ENCODE measurements around the gene RNASE3.
"Not testable (repeated sequence)": the region's sequence is repeated elsewhere in the genome, so short reads cannot be mapped to it uniquely, and the experiment has no call there.

Gene RNASE3

DNA sequence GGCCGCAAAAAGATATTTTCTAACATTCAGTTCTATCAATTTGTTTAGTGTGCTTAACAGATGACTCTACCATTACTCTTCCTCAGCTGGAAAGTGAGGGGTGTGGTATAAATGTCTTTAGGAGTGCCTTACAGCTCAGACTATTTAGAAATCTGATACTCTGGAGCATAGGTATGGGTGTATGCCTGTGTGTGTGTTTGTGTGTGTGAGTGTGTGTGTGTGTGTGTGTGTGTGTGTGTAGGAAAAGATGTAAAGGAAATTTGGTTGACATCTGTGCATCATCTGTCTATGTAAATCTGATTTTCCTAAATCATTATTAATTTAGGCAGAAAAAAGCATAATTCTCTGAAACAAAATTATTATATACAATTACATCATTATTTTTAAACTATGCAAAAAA is 16.0 kb downstream of the RNASE3 start:
- H3K9me3 ChIP-seq (ENCODE audit: control insufficient read depth in 5 of 5, low read length in 5 of 5): peaks cover 0 to 4% (median 0%) of the 10 kb centered on the region in 5 donors
- H3K27ac ChIP-seq (ENCODE audit: low read depth, low read length): no peak overlapping the region
- H3K27me3 ChIP-seq (ENCODE audit: control insufficient read depth in 5 of 5, insufficient read depth in 4 of 5, low read length in 5 of 5): no peaks in the 10 kb centered on the region
- no peak overlapping the region for H3K4me3 ChIP-seq (ENCODE audit: low read depth in 1 of 5, low read length in 5 of 5)
- H3K9ac ChIP-seq (ENCODE audit: low read length in 5 of 5): no peak overlapping the region
- no peaks in the 10 kb centered on the region for H3K4me1 ChIP-seq (ENCODE audit: control insufficient read depth in 5 of 5, insufficient read depth in 5 of 5, low read length in 5 of 5)
- H3K36me3 ChIP-seq (ENCODE audit: control insufficient read depth in 5 of 5, insufficient read depth in 5 of 5, low read length in 5 of 5): no peaks in the 10 kb centered on the region

DNA sequence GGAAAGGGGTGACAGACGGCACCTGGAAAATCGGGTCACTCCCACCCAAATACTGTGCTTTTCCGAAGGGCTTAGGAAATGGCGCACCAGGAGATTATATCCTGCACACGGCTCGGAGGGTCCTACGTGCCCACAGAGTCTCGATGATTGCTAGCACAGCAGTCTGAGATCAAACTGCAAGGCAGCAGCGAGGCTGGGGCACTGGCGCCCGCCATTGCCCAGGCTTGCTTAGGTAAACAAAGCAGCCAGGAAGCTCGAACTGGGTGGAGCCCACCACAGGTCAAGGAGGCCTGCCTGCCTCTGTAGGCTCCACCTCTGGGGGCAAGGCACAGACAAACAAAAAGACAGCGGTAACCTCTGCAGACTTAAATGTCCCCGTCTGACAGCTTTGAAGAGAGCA is 19.6 kb downstream of the RNASE3 start:
- not testable (repeated sequence) for H3K27ac ChIP-seq (ENCODE audit: low read depth, low read length); H3K9me3 ChIP-seq (ENCODE audit: control insufficient read depth in 5 of 5, low read length in 5 of 5); H3K9ac ChIP-seq (ENCODE audit: low read length in 5 of 5); H3K27me3 ChIP-seq (ENCODE audit: control insufficient read depth in 5 of 5, insufficient read depth in 4 of 5, low read length in 5 of 5); H3K36me3 ChIP-seq (ENCODE audit: control insufficient read depth in 5 of 5, insufficient read depth in 5 of 5, low read length in 5 of 5); H3K4me1 ChIP-seq (ENCODE audit: control insufficient read depth in 5 of 5, insufficient read depth in 5 of 5, low read length in 5 of 5); H3K4me3 ChIP-seq (ENCODE audit: low read depth in 1 of 5, low read length in 5 of 5)

DNA sequence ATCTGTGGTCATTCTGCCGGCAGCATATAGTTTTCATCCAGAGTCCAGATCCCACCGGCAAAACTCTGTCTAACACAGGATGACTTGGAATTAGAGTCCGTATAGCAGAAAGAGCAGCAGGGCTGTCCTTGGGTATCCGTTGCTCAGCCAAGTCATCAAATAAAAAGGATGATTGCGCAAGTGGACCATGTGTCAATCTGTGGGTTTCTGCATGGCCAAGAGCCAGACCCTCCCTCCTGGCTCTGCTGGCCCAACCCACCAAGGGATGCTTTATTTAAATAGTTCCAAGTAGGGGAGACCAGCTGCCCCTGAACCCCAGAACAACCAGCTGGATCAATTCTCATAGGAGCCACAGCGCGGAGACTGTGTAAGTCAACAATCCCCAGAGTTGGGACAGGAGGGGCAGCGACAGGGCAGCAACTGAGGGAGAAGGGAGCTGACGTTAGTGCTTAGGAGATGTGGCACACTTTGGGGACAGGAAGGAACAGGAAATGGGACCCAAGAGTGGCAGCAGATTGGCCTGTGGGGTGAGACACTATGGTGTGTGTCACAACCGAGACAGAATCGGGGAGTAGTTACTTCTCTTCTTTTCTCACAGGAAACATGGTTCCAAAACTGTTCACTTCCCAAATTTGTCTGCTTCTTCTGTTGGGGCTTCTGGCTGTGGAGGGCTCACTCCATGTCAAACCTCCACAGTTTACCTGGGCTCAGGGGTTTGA is 28.0 kb downstream of the RNASE3 start:
- not testable (repeated sequence) for H3K4me1 ChIP-seq (ENCODE audit: control insufficient read depth in 5 of 5, insufficient read depth in 5 of 5, low read length in 5 of 5); H3K4me3 ChIP-seq (ENCODE audit: low read depth in 1 of 5, low read length in 5 of 5); H3K9me3 ChIP-seq (ENCODE audit: control insufficient read depth in 5 of 5, low read length in 5 of 5); H3K36me3 ChIP-seq (ENCODE audit: control insufficient read depth in 5 of 5, insufficient read depth in 5 of 5, low read length in 5 of 5); H3K9ac ChIP-seq (ENCODE audit: low read length in 5 of 5); H3K27ac ChIP-seq (ENCODE audit: low read depth, low read length)
- peaks cover 0 to 11% (median 6%) of the 10 kb centered on the region in 5 donors for H3K27me3 ChIP-seq (ENCODE audit: control insufficient read depth in 5 of 5, insufficient read depth in 4 of 5, low read length in 5 of 5)

DNA sequence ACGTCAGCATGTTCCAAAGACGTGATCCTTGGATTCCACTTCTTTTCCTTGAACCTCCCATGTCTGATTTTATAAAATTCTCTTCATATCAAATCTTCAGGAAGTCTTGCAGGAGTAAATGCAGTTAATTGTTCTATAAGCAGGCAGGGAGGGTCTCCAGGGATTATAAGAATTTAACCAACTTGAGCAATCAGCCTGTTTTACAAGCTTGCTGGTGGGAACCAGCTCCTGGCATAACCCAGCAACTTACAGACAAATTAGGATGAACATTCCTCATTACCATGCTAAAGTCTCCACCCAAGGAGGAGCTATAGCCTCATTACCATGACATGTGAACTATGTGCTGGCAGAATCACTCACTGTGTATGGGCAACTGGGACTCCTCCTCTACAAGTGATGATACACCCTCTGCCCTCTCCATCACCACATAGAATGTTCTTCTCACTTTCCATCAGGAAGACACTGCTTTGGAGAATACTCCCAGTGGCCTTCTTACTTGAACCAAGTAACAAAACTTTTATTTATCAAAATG is 32.6 kb downstream of the RNASE3 start:
- H3K4me1 ChIP-seq (ENCODE audit: control insufficient read depth in 5 of 5, insufficient read depth in 5 of 5, low read length in 5 of 5); H3K4me3 ChIP-seq (ENCODE audit: low read depth in 1 of 5, low read length in 5 of 5); H3K36me3 ChIP-seq (ENCODE audit: control insufficient read depth in 5 of 5, insufficient read depth in 5 of 5, low read length in 5 of 5); H3K9ac ChIP-seq (ENCODE audit: low read length in 5 of 5); H3K9me3 ChIP-seq (ENCODE audit: control insufficient read depth in 5 of 5, low read length in 5 of 5); H3K27ac ChIP-seq (ENCODE audit: low read depth, low read length): not testable (repeated sequence)
- peaks cover 0 to 11% (median 6%) of the 10 kb centered on the region in 5 donors for H3K27me3 ChIP-seq (ENCODE audit: control insufficient read depth in 5 of 5, insufficient read depth in 4 of 5, low read length in 5 of 5)

- H3K9ac ChIP-seq (ENCODE audit: low read length in 5 of 5): no peak overlapping the region
- H3K27me3 ChIP-seq (ENCODE audit: control insufficient read depth in 5 of 5, insufficient read depth in 4 of 5, low read length in 5 of 5): peaks cover 0 to 4% (median 0%) of the 10 kb centered on the region in 5 donors
- H3K36me3 ChIP-seq (ENCODE audit: control insufficient read depth in 5 of 5, insufficient read depth in 5 of 5, low read length in 5 of 5): no peaks in the 10 kb centered on the region
- H3K4me1 ChIP-seq (ENCODE audit: control insufficient read depth in 5 of 5, insufficient read depth in 5 of 5, low read length in 5 of 5): no peaks in the 10 kb centered on the region
- H3K9me3 ChIP-seq (ENCODE audit: control insufficient read depth in 5 of 5, low read length in 5 of 5): no peaks in the 10 kb centered on the region
- H3K27ac ChIP-seq (ENCODE audit: low read depth, low read length): no peak overlapping the region
- H3K4me3 ChIP-seq (ENCODE audit: low read depth in 1 of 5, low read length in 5 of 5): no peak overlapping the region
These were observed 43.1 kb downstream of the RNASE3 start for GRCh38 chr14:20934148-20934762.

GRCh38 chr14:20935303-20935984 is 44.3 kb downstream of the RNASE3 start:
- Histone ChIP-seq H3K9ac (ENCODE audit: low read length in 5 of 5) (no peak overlapping the region), H3K27ac (ENCODE audit: low read depth, low read length) (no peak overlapping the region), H3K4me3 (ENCODE audit: low read depth in 1 of 5, low read length in 5 of 5) (no peak overlapping the region), H3K4me1 (ENCODE audit: control insufficient read depth in 5 of 5, insufficient read depth in 5 of 5, low read length in 5 of 5) (no peaks in the 10 kb centered on the region), H3K27me3 (ENCODE audit: control insufficient read depth in 5 of 5, insufficient read depth in 4 of 5, low read length in 5 of 5) (peaks cover 0 to 4% (median 0%) of the 10 kb centered on the region in 5 donors), H3K36me3 (ENCODE audit: control insufficient read depth in 5 of 5, insufficient read depth in 5 of 5, low read length in 5 of 5) (no peaks in the 10 kb centered on the region), H3K9me3 (ENCODE audit: control insufficient read depth in 5 of 5, low read length in 5 of 5) (no peaks in the 10 kb centered on the region)
